ENCODE data around the gene ABLIM1. TPM values are rescaled to one million over a fixed set of nuclear protein-coding genes. Genes with fewer than 3 reads are reported as not detected.
"Not testable (repeated sequence)": the region's sequence is repeated elsewhere in the genome, so short reads cannot be mapped to it uniquely, and the experiment has no call there.

Gene ABLIM1
- total RNA-seq = 103 TPM

- no peak for DNase-seq
Observed at GRCh38 chr10:114658175-114658574, at the start of gene ABLIM1. TSS of gene ABLIM1 (minus strand) at chr10:114658275. CDS start at chr10:114658200, 75 bp downstream.

- DNase-seq = no peak
Observed at GRCh38 chr10:114706458-114707055, 48.5 kb upstream of the ABLIM1 start.

DNA sequence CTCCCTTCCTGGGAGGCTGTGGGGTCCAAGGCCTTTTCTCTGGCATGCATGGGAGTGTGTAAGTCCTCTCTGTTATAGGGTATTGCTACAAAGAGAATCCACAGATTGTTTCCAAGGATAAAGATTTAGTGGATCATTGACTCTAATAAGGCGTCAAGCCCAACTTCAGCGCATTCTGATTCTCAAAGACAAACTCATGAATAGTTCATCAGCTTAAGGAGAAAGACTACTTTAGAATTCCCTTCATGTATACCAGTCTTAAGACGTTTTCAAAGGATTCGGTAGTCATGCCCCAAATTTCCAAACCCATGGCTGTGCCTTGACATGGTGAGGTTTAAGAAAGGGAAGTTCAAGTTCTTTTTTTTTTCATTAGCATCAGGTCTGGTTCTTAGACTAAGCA, 46.6 kb upstream of the ABLIM1 start:
- DNase-seq = no peak

GRCh38 chr10:114703377-114704107, 45.5 kb upstream of the ABLIM1 start:
- no peak for DNase-seq

DNA sequence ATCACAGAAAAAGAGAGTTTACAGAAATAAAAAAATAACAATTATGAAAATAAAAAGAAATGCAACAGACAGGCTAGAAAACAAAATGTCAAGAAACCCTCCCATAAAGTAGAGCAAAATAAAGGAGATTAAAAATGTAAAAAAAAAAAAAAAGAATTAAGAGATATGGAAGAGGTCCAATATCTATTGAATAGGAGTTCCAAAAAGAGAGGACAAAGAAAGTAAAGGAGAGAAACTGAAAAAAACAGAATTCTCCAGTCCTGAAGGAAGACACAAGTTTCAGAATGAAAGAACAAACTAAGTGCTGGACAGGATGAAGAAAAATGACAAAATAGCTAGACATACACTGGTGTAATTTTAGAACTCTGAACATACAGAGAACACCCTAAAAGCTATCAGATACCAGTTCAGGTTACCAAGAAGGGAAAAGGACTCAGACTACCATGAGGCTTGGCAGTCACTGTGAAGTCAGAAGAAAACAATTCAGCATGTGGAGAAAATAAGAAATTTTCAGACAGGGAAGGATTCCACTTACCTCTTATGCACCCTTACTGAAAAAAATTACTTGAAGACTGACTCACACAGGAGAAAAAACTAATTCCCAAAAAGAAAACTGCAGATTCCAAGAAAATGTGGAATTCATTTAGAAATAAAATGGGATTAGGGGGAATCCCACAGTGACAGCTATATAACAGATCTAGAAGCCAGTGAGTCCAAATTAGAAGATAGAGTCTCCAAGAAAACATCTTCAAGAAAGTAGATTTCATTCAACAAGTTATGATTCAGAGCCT, 40.4 kb upstream of the ABLIM1 start:
- no peak for DNase-seq

DNA sequence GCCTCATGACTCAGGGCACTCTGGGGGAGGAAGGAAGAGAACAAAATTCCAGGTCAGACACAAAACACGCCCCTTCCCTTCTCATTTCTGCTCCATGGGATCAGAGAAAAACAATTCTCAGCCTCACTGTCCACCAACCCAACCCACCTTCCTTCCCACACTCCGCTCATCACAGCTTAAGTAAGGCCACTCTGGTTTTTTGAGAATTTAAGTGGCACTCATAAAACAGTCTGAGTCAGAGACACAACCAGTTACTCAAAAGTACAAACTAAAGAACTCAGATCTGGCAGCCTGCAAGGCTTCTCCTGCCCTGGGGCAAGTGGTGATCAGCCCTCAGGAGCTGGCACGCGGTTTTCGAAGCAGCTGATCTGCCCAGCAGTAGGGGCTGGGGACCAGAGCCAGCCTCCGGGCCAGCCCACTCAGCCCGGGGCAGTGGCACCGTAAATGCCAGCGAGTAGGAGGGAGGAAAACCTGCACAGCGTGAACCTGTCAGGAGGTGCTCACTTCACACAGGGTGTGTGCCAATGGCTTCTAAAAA, 39.1 kb upstream of the ABLIM1 start:
- no peak for DNase-seq

DNA sequence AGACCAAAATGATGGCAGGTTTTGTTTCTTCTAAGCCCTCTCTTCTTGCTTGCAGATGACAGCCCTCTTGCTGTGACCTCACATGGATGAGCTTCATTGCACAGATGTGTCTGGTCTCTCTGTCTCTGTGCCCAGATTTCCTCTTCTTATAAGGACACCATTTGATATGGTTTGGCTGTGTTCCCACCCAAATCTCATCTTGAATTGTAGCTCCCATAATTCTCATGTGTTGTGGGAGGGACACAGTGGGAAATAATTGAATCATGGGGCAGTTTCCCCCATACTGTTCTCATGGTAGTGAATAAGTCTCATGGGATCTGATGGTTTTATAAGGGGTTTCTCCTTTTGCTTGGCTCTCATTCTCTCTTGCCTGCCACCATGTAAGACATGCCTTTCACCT, 38.2 kb upstream of the ABLIM1 start:
- not testable (repeated sequence) for DNase-seq

DNA sequence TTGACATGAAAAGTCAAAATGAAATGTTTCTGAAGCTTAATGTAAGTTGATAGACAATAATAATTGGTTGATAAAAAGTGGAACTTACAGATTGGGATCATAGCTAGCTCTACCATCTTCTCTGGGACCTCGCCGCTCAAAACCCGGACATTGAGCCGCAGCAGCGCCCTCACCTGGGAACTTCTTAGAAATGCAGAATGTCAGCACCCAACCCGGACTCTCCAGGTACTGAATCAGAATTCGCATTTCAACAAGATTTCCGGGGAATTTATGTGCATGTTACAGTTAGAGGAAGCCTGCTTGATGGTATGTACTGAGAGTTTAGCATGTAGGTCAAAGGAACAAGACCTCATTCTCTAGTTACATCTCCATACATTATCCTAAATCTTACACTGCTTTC, 36.7 kb upstream of the ABLIM1 start:
- DNase-seq = no peak

GRCh38 chr10:114694062-114694461, 36.0 kb upstream of the ABLIM1 start:
- DNase-seq = no peak

- no peak for DNase-seq
Observed at GRCh38 chr10:114691442-114691941, 33.4 kb upstream of the ABLIM1 start.

DNA sequence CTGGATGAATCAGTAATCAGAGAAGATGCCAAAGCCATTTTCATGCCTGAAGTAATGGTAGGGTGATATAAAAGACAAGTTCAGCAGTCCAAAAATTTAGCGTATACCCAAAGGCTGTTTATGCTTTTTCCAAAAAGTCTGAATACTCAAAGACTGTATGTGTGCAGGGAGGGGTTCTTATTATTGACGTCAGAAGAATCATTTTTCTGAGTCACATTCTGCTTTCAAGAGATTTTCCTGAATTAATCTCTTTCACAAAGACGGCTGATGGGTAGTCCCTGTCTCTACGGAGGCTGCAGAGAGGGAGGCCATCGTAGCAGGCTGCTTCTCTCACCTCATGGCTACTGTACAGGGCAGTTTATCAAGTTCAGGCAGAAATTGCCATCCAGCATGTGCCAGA, 30.7 kb upstream of the ABLIM1 start:
- DNase-seq = no peak

GRCh38 chr10:114687459-114687858, 29.4 kb upstream of the ABLIM1 start:
- no peak for DNase-seq

- no peak for DNase-seq
Observed at GRCh38 chr10:114686013-114686412, 27.9 kb upstream of the ABLIM1 start.

- no peak for DNase-seq
Observed at GRCh38 chr10:114685456-114685855, 27.4 kb upstream of the ABLIM1 start.

DNA sequence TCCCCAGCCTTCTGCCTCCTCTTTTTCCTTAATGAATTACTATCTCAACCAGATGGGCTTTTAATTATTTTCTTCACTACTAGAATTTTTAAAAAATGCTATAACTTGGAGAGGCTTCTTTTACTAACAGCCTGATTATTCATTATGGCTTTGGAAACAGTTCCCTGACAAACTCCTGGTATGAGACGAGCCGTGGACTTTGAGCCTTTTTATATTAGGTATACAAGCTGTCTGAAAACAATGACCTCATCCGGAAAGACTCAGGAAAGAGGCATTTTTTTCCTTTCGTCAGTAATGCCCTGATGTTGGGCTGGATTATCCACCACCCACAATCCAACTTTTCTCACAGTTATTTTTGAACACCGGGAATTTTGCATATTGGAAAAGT, 26.7 kb upstream of the ABLIM1 start:
- DNase-seq = no peak

DNA sequence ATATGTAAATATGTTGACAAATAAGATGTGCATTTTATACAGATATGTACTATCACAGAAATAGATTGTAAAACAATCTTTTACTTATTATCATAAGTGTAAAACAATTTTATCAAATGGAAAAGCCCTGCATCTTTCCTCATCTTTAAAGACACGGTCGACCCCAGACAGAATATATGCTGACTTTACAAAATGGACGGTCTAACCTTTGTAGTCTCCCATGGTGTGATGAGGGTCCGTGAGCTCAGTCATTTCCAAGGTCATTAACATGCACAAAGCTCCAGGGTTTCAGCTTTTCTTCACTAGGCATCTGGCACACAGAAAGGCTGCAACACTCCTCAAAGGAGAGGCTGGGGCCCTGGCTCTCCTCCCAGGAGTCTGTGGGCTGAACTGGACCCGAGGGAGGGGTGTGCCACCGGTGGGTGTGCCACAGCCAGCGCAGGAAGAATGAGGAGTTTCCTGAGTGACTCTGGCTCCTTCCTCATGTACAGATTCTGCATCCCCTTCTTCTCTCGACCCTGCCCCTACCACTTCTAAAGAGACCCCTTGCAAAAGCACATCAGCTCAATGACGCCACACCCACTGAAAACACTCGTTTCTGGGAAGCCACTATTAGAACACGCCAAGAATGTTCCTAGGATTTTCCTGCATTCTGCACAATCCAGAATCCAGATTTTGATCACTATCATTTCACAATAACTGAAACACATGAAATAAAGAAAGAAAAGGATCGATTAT, 26.2 kb upstream of the ABLIM1 start:
- DNase-seq = no peak

- no peak for DNase-seq
Observed at GRCh38 chr10:114683593-114683992, 25.5 kb upstream of the ABLIM1 start.

DNA sequence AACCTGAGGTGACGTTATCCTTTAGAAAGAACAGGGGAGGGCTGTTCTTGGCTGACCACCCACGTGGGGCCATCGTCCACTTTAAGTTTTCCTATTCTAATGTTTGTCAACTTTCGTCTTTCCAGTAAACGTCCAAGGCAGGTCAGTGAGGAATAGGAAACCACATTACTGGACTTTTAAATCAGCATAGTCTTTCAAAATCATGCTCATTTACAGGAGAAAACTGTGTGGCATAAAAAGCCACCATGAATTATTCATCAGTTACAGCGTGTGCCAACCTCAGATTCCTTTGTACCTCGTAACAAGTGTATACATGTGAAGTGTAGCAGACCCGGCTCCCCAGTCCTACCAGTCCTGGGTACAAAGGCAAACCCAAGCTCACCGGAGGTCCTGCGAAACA, 25.1 kb upstream of the ABLIM1 start:
- no peak for DNase-seq

GRCh38 chr10:114682532-114682931, 24.5 kb upstream of the ABLIM1 start:
- no peak for DNase-seq

DNA sequence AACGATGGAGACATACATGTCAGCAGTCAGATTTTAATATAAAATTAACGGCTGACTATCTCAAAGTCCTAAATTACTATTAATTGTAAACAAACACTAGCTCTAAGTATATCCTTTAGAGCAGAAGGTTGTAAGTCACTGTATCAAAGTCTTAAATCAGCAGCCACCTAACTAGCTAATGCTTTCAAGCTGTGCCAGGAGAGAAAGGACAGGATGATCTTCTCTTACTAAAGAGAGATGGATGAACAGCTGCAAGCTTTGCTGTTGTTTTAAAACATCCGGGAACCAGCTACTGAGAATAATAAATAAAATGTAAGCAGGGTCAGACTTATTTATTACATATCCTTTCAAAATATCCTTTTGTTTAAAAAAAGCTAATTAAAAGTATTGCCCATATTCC, 24.0 kb upstream of the ABLIM1 start:
- no peak for DNase-seq

GRCh38 chr10:114681542-114681941, 23.5 kb upstream of the ABLIM1 start:
- DNase-seq = no peak

DNA sequence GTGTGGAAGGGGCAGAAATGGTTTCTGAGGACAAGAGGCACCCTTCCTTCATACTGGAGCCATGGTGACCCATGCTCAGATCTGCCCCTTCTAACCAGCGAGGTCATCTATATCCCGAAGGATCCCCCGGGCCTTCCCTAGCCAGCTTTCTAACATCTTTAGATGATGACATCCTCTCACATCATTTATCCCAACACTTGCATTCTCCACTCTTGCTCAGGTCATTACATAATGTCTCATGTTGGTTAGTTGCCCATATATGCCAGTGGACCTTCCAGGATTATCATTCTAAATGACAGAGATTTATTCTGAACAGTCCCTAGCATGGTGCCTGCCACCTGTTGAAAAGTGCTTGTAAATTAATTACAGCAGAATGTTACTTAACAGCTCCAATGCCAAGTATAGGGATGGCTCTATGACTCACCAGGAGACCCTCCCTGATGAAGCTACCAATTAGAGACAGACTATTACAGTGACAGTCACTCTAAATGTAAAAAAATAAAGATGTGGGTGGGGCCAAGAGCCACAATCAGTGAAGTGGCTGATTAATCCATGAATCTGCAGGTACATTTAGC, 22.6 kb upstream of the ABLIM1 start:
- DNase-seq = no peak
